PC-9 (cell line): ENCODE results near the gene BTRC.
"Not testable (repeated sequence)": the region's sequence is repeated elsewhere in the genome, so short reads cannot be mapped to it uniquely, and the experiment has no call there.

Source experiments
- EZH2 ChIP-seq: fragments of 200-600 bp; sonication (generic); IDR thresholded peaks from 2 replicates; pipeline ENCODE4 v1.8.0; 2017; ENCODE audit warnings: antibody characterized with exemption, low read depth
- TF ChIP-seq, protein P1 (sequence below): fragments of 200-600 bp; sonication (generic); conservative IDR thresholded peaks from 2 replicates; pipeline ENCODE4 v1.6.1; 2017; ENCODE audit warnings: mixed run types, antibody characterized with exemption, mild to moderate bottlenecking, moderate library complexity

DNA sequence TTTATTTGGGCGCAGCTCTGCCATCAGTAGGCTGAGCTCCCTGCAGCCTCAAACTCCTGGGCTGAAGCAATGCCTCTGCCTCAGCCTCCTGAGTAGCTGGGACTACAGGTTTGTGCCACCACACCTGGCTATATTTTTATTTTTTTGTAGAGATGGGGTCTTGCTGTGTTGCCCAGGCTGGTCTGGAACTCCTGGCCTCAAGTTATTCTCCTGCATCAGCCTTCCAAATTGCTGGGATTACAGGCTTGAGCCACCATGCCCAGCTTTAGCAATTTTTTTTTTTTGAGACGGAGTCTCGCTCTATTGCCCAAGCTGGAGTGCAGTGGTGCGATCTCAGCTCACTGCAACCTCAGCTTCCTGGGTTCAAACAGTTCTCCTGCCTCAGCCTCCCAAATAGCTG is 6.9 kb downstream of the BTRC start:
- TF ChIP-seq, protein P1, sequence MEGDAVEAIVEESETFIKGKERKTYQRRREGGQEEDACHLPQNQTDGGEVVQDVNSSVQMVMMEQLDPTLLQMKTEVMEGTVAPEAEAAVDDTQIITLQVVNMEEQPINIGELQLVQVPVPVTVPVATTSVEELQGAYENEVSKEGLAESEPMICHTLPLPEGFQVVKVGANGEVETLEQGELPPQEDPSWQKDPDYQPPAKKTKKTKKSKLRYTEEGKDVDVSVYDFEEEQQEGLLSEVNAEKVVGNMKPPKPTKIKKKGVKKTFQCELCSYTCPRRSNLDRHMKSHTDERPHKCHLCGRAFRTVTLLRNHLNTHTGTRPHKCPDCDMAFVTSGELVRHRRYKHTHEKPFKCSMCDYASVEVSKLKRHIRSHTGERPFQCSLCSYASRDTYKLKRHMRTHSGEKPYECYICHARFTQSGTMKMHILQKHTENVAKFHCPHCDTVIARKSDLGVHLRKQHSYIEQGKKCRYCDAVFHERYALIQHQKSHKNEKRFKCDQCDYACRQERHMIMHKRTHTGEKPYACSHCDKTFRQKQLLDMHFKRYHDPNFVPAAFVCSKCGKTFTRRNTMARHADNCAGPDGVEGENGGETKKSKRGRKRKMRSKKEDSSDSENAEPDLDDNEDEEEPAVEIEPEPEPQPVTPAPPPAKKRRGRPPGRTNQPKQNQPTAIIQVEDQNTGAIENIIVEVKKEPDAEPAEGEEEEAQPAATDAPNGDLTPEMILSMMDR: not testable (repeated sequence)
- TF ChIP-seq EZH2: not testable (repeated sequence)
